Activated CD8-positive, alpha-beta T cell treated with anti-CD3 and anti-CD28 coated beads for 36 hours (primary cell): ENCODE measurements around the gene TUBB8. TPM values are rescaled to one million over a fixed set of nuclear protein-coding genes. Genes with fewer than 3 reads are reported as not detected.

ENCODE experiments used
- ATAC-seq: fragments of 200-7000 bp; cut with Tn5 transposase; one replicate; pipeline ENCODE4 v1.10.0; 2021; ENCODE audit warnings: mild to moderate bottlenecking, moderate library complexity
- CTCF ChIA-PET: fragments of 350-600 bp; sonication (Branson Sonifier 250); formaldehyde crosslinking; loops from one replicate; lab custom pipeline; 2021; ENCODE audit warnings: antibody characterized with exemption; lab: Charles Lee
- POLR2A ChIA-PET: fragments of 350-600 bp; sonication (Branson Sonifier 250); formaldehyde crosslinking; loops from one replicate; lab custom pipeline; 2021; ENCODE audit warnings: antibody characterized with exemption; lab: Charles Lee
- DNase-seq: peaks from one replicate; pipeline ENCODE4 v3.0.0-alpha.2; 2020
- H3K27ac Mint-ChIP-seq: one replicate; pipeline ENCODE4 v1.8.0; 2021; ENCODE audit warnings: mild to moderate bottlenecking, mixed read lengths
- H3K27me3 Mint-ChIP-seq: one replicate; pipeline ENCODE4 v1.8.0; 2021; ENCODE audit warnings: mixed read lengths
- H3K36me3 Mint-ChIP-seq: one replicate; pipeline ENCODE4 v1.8.0; 2021; ENCODE audit warnings: low read depth, mixed read lengths
- H3K4me1 Mint-ChIP-seq: one replicate; pipeline ENCODE4 v1.8.0; 2021; ENCODE audit warnings: low read depth, mixed read lengths
- H3K4me3 Mint-ChIP-seq: one replicate; pipeline ENCODE4 v1.8.0; 2021; ENCODE audit warnings: mild to moderate bottlenecking, moderate library complexity, mixed read lengths
- H3K9me3 Mint-ChIP-seq: one replicate; pipeline ENCODE4 v1.8.0; 2021; ENCODE audit warnings: mixed read lengths
- intact Hi-C: fragments of 100-400 bp; cut with micrococcal nuclease; formaldehyde crosslinking; loops from one replicate; pipeline ENCODE4 v1.10.0; 2022
- total RNA-seq, 2 experiments: library from RNA; stranded (reverse); gene quantifications; one replicate each; pipeline ENCODE4 v1.2.3, GENCODE V29; 2021
- TF ChIP-seq, protein P1 (sequence below): fragments of 200-600 bp; IDR thresholded peaks from one replicate; pipeline ENCODE4 v1.8.0; 2022; ENCODE audit warnings: antibody characterized with exemption, mild to moderate bottlenecking

TUBB8 gene
- total RNA-seq, 2 experiments from 2014 or later = not detected

DNA sequence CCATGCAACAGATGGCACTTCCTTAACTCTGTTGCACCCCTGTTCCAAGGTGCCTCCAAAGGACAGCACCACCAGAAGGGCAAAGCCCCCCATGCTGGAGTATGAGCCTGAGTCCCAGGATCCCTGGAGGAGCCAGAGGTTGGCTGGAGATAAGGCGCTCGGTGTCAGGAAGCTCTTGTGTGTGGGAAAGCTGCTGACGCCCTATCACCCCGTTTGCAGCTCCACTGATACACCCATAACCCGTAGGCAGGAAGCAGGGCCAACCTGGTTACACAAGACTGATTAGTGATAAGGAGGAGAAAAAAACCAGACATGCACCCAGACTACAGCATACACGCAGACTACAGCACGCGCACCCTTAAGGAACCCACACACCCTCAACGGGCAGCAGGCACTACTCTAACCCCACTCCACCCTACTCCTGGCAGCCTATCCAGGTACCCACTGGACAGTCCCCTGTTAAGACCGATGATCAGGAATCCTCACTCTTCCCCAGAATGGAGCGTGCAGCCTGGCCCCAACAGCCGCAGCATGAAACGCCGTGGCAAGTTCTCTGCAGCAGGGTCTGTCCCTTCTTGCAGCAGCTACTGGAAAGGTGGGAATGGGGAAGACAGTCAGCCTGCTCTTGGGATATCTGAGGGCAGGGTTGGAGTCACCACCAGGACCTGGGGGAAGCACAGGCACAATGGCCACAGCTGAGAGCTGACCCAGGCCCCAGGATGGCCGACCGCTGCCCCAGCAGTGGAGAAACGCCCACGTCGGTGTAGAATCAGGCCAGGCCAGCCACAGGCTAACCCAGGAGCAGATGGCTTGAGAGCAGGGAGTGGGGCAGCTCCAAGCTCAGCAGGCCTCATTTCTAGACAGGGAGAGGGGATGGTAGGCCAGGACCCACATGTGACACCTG, 38.3 kb upstream of the TUBB8 start:
- DNase-seq (no peak), ATAC-seq (no peak)
- TF ChIP-seq, protein P1, sequence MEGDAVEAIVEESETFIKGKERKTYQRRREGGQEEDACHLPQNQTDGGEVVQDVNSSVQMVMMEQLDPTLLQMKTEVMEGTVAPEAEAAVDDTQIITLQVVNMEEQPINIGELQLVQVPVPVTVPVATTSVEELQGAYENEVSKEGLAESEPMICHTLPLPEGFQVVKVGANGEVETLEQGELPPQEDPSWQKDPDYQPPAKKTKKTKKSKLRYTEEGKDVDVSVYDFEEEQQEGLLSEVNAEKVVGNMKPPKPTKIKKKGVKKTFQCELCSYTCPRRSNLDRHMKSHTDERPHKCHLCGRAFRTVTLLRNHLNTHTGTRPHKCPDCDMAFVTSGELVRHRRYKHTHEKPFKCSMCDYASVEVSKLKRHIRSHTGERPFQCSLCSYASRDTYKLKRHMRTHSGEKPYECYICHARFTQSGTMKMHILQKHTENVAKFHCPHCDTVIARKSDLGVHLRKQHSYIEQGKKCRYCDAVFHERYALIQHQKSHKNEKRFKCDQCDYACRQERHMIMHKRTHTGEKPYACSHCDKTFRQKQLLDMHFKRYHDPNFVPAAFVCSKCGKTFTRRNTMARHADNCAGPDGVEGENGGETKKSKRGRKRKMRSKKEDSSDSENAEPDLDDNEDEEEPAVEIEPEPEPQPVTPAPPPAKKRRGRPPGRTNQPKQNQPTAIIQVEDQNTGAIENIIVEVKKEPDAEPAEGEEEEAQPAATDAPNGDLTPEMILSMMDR = no peak
- no peaks in the 10 kb centered on the region for H3K36me3 Mint-ChIP-seq
- no peaks in the 10 kb centered on the region for H3K27me3 Mint-ChIP-seq
- intact Hi-C loops = no loop called here
- no peak overlapping the region for H3K27ac Mint-ChIP-seq
- no peaks in the 10 kb centered on the region for H3K4me1 Mint-ChIP-seq
- CTCF ChIA-PET = no interaction called here
- POLR2A ChIA-PET = no interaction called here
- no peaks in the 10 kb centered on the region for H3K9me3 Mint-ChIP-seq
- H3K4me3 Mint-ChIP-seq = no peak overlapping the region

DNA sequence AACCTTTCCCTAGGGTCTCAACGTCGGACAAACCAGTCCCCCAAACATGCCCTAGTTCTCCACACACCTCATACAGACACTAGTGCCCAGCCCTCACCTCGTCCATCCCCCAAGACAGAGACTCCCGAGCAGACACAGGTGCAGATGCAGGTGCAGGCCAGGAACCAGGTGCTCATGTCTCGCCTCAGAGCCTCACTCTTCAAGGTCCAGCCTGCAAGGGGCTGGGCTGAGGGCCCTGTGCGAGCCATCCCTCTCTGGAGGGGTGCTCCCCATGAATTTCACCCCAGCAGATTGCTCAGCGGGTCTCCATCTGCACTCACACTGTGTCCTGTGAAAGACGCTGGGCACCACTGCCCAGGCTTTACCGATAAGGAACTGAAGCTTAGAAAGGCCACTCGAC, 36.9 kb upstream of the TUBB8 start:
- no peak overlapping the region for H3K27ac Mint-ChIP-seq

DNA sequence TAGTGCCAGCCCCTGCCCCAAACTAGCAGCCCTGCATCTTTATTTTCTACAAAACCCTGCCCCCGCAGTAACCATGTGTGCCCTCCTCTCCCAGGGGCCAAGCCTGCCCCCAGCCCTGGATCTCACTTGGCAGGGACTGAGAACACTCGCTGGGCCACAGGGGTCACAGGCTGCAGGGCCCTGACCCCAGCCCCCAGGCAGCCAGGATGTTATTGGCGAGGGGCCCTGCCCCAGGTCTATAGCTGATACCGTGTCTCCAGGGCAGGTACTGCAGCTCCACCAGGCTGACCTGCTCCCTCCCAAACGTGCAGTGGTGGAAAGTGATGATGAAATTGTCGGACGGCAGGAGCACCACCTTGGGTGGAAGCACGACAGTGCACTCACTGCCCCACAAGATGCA, 35.9 kb upstream of the TUBB8 start:
- Mint-ChIP-seq H3K4me3 (no peak overlapping the region), H3K27me3 (peaks cover 4% of the 10 kb centered on the region), H3K27ac (no peak overlapping the region), H3K4me1 (no peaks in the 10 kb centered on the region), H3K36me3 (no peaks in the 10 kb centered on the region), H3K9me3 (no peaks in the 10 kb centered on the region)
- intact Hi-C loops = no loop called here
- TF ChIP-seq, protein P1 = no peak
- ChIA-PET POLR2A (no interaction called here), CTCF (no interaction called here)
- ATAC-seq (no peak), DNase-seq (no peak)

More for the DNA sequence above, 36.9 kb upstream of the TUBB8 start:
- H3K27me3 Mint-ChIP-seq = peaks cover 4% of the 10 kb centered on the region
- TF ChIP-seq, protein P1 = no peak
- ATAC-seq = no peak
- H3K36me3 Mint-ChIP-seq = no peaks in the 10 kb centered on the region
- no peaks in the 10 kb centered on the region for H3K4me1 Mint-ChIP-seq
- intact Hi-C loops = no loop called here
- no peak overlapping the region for H3K4me3 Mint-ChIP-seq
- DNase-seq = no peak
- ChIA-PET CTCF (no interaction called here), POLR2A (no interaction called here)
- no peaks in the 10 kb centered on the region for H3K9me3 Mint-ChIP-seq

DNA sequence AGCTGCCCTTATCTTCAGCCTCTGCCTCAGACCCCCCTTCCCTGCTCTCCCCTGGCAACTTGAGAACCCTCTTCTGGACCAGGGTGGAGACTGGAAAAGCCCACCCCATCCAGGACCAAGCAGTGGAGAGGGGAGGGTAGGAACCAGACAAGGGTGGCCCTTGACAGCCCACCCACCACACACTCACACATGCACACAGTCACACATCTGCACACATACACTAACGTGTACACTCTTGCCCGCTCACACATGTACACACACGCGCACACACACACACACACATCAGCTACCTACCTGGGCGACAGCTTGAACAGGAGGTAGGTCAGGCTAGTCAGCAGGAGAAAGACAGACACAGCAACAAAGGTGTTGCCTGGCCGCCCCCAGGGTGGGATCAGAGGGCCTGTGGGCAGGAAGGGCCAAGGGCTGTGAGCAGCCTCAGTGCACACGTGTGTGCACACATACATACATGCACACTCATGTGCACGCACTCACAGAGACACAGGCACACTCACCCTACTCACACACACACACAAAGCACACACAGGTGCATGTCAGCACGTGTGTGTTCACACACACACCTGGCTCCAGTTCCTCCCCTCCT, 34.9 kb upstream of the TUBB8 start:
- TF ChIP-seq, protein P1 = no peak
- Mint-ChIP-seq H3K27ac (no peak overlapping the region), H3K4me1 (no peaks in the 10 kb centered on the region), H3K4me3 (no peak overlapping the region), H3K9me3 (no peaks in the 10 kb centered on the region), H3K36me3 (no peaks in the 10 kb centered on the region), H3K27me3 (peaks cover 9% of the 10 kb centered on the region)
- ChIA-PET POLR2A (no interaction called here), CTCF (no interaction called here)
- DNase-seq (no peak), ATAC-seq (no peak)
- intact Hi-C loops = no loop called here
